ENCODE results near the gene CYTH1. TPM values are rescaled to one million over a fixed set of nuclear protein-coding genes. Genes with fewer than 3 reads are reported as not detected.

Gene CYTH1
- total RNA-seq, 1 donor from 2014 or later, result 34.0 TPM

DNA sequence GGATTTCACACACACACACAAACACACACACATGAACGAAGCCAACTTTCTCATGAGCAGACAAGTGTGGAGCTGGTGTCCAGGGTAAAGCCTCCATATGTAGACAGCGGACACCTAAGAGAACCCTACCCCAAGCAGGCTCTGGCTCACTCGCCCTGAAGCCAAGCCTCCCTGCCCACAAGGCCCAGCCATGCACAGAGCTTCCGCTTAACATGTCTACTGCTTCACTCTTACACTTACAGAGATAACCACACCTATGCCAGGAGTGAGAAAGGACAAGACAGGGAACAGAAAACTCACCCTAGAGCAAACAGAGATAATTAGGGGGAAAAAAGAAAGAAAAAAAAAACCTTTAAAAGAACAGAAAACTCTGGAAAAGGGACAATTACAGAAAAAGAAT lies 67.5 kb downstream of the CYTH1 start:
- ATAC-seq (no peak), DNase-seq (ENCODE audit: missing footprints) (no peak)
- intact Hi-C loops (cut with DNase I), result no loop called here

- DNase-seq (ENCODE audit: missing footprints), result no peak
- intact Hi-C loops (cut with DNase I), result no loop called here
- no peak for ATAC-seq
Measured at GRCh38 chr17:78712043-78712442, 70.0 kb downstream of the CYTH1 start.

DNA sequence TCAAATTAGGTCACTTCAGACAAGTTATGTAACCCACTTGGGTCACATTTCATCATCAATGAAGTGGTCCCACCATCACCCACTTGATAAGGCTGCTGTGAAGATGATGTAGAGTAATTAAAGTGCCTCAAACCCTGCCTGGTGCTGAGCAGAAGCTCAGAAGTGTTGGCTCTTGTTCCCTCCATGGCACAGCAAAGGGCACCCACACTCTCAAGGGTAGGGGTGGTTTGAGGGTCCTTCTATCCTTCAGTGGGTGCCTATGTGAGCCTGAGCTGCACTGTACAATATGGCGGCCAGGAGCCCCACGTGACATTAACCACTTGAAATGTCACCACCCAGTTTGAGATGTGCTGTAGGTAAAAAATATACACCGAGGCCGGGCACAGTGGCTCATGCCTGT lies 71.5 kb downstream of the CYTH1 start:
- intact Hi-C loops (cut with DNase I), result no loop called here
- ATAC-seq (no peak), DNase-seq (ENCODE audit: missing footprints) (no peak)

DNA sequence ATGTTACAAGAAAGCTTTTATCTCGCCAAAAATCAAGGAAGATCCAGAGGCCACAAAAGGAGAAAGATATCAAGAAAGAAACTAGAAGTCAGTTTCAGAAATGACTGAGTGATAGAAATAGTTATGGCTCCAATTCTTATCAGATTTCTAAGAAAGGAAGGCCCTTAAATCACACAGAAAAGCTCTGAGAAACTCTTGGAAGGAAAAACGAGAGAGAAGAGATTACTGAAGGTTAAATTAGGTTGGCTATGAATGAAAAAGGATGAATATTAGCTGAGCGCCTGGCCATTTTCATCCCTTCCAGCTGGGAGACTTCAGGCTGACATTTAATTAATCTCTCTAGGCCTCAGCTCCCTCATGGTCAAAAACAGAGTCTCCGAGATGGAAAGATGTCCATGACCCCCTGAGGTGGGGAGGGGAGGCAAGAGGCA lies 72.3 kb downstream of the CYTH1 start:
- no peak for DNase-seq (ENCODE audit: missing footprints)
- intact Hi-C loops (cut with DNase I), result loop anchor here (2.0 to 5.0 kb wide), 2 partner anchors 38 to 213 kb away; no protein-coding TSS in a partner anchor
- peak; percentile 11 for ATAC-seq

DNA sequence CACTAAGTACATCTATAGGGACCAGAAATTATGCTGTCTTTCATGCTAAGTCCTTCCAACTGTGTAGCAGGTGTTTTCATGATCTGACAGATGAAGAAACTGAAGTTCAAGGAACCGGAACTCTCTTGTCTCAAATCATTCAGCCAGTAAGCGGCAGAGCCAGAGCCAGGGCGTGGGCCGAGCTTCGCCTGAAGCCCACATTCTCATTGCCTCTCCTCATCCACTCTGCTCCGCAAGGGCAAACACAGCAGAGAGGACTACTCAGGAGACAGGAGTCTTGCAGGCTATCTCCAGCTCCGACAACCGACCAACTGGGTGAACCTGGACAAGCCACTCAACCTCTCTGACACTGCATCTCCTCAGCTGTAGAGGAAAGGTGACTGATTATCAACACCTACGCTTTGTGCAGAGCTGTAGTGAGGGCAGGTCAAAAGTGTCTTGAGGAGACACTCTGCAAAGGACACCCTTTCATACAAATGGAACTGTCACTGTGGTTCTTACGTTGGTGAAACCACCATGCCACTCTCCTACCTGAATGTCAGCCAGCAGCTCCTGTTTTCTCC lies 72.9 kb downstream of the CYTH1 start:
- DNase-seq (ENCODE audit: missing footprints) (no peak), ATAC-seq (no peak)
- intact Hi-C loops (cut with DNase I), result loop anchor here (2.0 to 5.0 kb wide), 2 partner anchors 38 to 212 kb away; no protein-coding TSS in a partner anchor

DNA sequence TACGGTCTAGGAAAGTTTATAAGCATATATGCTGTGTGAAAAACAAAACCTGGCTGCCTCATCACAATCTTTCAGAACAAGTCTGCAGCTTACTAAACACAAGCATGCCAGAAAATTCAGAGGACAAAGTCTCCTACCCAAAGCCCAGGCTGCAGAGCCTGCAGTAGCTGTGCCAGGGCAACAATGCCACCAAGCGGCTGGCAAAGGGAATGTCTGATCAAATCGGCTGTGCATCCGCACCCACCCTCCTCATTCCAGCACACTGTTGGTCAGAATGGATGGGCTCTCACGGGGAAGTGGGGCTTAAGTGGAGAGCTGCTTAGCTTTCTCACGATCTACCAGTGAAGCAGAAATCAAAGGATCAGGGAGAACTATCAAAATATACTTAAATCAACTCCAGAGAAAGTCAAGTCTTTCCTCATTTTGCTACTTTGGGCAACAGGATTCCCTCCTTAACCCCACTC lies 73.5 kb downstream of the CYTH1 start:
- ATAC-seq (peak; percentile 80), DNase-seq (ENCODE audit: missing footprints) (peak; percentile 85)
- intact Hi-C loops (cut with DNase I), result loop anchor here (2.0 to 5.0 kb wide), 2 partner anchors 39 to 212 kb away; no protein-coding TSS in a partner anchor

DNA sequence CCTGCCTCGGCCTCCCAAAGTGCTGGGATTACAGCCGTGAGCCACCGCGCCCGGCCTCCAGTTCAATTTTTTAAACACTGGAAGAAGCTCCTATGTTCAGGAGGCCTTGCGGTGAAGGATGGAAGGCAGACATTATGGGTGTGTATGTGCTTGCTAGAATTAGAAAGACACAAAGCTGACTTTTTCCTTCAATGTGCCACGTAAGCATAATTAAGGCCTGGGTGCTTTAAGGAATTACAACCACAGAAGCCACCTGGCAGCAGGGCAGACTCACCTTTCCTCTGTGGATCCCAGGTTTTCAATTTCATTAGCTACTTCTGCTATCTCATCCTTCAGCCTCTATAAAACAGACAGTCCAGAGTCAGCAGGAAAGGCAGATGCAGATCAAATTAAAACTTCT lies 74.2 kb downstream of the CYTH1 start:
- intact Hi-C loops (cut with DNase I), result loop anchor here (2.0 to 5.0 kb wide), 2 partner anchors 39 to 211 kb away; no protein-coding TSS in a partner anchor
- DNase-seq (ENCODE audit: missing footprints) (no peak), ATAC-seq (no peak)

- ATAC-seq (no peak), DNase-seq (ENCODE audit: missing footprints) (no peak)
- intact Hi-C loops (cut with DNase I), result loop anchor here (5.0 kb wide), 1 partner anchor 40 kb away; no protein-coding TSS in a partner anchor
Measured at GRCh38 chr17:78707016-78707415, 75.1 kb downstream of the CYTH1 start.

DNA sequence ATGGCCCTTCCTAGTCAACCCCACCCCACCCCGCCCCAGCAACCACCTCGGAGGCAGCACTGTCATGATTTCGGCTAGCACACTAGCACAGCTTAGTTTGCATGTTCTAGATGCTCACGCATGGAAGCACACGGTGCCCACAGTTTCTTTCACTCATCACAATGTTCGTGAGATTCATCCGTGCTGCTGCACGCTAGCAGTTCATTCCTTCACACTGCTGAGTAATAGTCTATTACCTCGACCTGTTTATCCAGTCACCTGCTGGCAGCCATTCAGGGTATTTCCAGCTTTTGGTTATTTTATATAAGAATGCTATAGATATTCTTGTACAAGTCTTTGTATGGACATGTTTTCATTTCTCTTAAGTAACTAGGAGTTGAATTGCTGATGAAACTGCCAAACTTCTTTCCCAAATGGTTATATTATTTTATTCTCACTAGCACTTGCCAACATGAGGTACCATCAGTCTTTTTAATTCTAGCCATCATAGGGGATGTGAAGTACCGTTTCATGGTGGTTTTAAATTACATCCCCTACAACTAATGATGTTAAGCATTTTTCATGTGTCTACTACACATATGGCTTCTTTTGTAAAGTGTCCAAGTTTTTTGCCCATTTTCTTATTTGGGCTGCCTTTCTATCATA lies 75.7 kb downstream of the CYTH1 start:
- intact Hi-C loops (cut with DNase I), result loop anchor here (5.0 kb wide), 1 partner anchor 41 kb away; no protein-coding TSS in a partner anchor
- ATAC-seq, result no peak
- DNase-seq (ENCODE audit: missing footprints), result no peak

DNA sequence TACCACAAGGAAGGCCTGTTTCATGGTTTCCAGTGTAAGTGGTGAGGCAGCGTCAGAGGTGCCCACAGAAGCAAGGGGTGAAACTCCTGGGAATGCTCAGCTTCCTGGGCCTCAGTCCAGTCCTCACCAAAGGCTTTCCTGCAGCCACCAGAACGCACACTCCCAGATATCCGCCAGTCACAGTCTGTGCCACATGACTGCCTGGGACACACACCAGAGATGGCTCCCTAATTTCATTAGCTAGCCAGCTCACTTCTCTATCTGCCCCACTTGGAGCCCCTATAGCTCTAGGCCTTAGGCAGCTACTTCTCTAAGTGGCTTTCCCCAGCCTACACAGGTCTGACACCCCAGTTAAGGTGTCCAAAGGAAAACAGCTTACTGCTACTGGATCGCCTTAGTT lies 77.0 kb downstream of the CYTH1 start:
- ATAC-seq (peak; percentile 77), DNase-seq (ENCODE audit: missing footprints) (no peak)
- intact Hi-C loops (cut with DNase I), result loop anchor here (5.0 kb wide), 1 partner anchor 42 kb away; no protein-coding TSS in a partner anchor

GRCh38 chr17:78704594-78704993 lies 77.5 kb downstream of the CYTH1 start:
- DNase-seq (ENCODE audit: missing footprints), result no peak
- ATAC-seq, result no peak
- intact Hi-C loops (cut with DNase I), result no loop called here

DNA sequence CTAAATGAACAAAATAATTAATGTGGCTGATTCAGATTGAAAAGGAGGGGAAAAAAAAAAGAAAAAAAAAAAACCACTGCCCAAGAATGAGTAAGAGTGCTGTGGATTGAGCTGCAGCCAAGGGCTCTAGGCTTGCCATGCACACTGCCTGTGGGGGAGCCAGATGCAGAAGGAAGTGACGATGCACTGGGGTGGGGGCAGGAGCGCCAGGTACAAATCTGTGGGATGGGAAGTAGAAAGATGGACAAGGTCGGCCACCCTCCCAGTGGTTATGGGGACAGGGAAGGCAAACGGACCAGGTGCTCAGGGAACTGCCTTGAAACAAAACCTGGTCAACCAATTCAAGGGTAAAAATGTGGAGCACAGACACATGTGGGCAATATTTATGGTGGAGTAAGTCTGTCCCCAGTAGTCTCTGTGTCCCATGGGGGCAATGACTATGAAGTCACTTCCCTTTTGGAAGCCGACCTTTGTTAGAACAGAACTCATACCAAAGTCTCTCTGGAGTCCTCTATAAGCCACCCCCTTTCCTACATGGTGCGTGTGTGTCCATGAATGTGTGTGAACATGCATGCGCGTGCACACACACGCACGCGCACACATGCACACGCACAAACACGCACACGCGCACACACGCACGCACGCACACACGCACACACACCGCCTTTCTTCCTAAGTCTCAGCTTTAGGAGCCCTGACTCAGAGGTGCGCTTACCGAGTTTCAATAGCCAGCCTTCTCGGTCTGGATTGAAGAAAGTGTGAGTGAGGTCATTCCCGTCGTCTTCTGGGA lies 84.3 kb downstream of the CYTH1 start:
- intact Hi-C loops (cut with DNase I), result no loop called here
- DNase-seq (ENCODE audit: missing footprints), result no peak

GRCh38 chr17:78697122-78697521 lies 85.0 kb downstream of the CYTH1 start:
- intact Hi-C loops (cut with DNase I), result no loop called here
- ATAC-seq (no peak), DNase-seq (ENCODE audit: missing footprints) (no peak)

More for the DNA sequence above, 84.3 kb downstream of the CYTH1 start:
- ATAC-seq, result no peak

- intact Hi-C loops (cut with DNase I), result no loop called here
- ATAC-seq (no peak), DNase-seq (ENCODE audit: missing footprints) (no peak)
Measured at GRCh38 chr17:78696016-78696982, 85.8 kb downstream of the CYTH1 start.

- DNase-seq (ENCODE audit: missing footprints) (no peak), ATAC-seq (no peak)
- intact Hi-C loops (cut with DNase I), result no loop called here
Measured at GRCh38 chr17:78694805-78695531, 87.1 kb downstream of the CYTH1 start.

GRCh38 chr17:78693346-78694083 lies 88.6 kb downstream of the CYTH1 start:
- no peak for DNase-seq (ENCODE audit: missing footprints)
- no peak for ATAC-seq
- intact Hi-C loops (cut with DNase I), result no loop called here

- intact Hi-C loops (cut with DNase I), result no loop called here
- DNase-seq (ENCODE audit: missing footprints) (no peak), ATAC-seq (no peak)
Measured at GRCh38 chr17:78692460-78693010, 89.5 kb downstream of the CYTH1 start.

Data from Right ventricle myocardium inferior (tissue), 1 donor.